GM08714 (cell line): Measurements from ENCODE around the gene LYRM1.
"Not testable (repeated sequence)": the region's sequence is repeated elsewhere in the genome, so short reads cannot be mapped to it uniquely, and the experiment has no call there.

Source experiments
- H3K4me3 ChIP-seq: fragments of 200-500 bp; sonication (Bioruptor generic); 2 replicates; pipeline ENCODE4 v1.5.1; 2014; ENCODE audit warnings: mild to moderate bottlenecking, low read length, inconsistent platforms
- ZNF274 ChIP-seq: IDR thresholded peaks from 2 replicates; pipeline ENCODE4 v1.6.1; 2012; ENCODE audit warnings: mild to moderate bottlenecking, low read depth, low read length

The LYRM1 gene

GRCh38 chr16:20928774-20929411 lies 28.3 kb downstream of the LYRM1 start:
- no peak for TF ChIP-seq ZNF274
- no peak overlapping the region for H3K4me3 ChIP-seq

GRCh38 chr16:20929676-20930364 lies 29.2 kb downstream of the LYRM1 start:
- not testable (repeated sequence) for H3K4me3 ChIP-seq

- no peak overlapping the region for H3K4me3 ChIP-seq
- TF ChIP-seq ZNF274 = no peak
These were observed 29.8 kb downstream of the LYRM1 start for GRCh38 chr16:20930365-20930690.

- no peak overlapping the region for H3K4me3 ChIP-seq
- no peak for TF ChIP-seq ZNF274
These were observed 30.6 kb downstream of the LYRM1 start for GRCh38 chr16:20931066-20931600.

GRCh38 chr16:20933589-20933988 lies 33.0 kb downstream of the LYRM1 start:
- no peak for TF ChIP-seq ZNF274
- H3K4me3 ChIP-seq = no peak overlapping the region

- TF ChIP-seq ZNF274 = no peak
- H3K4me3 ChIP-seq = no peak overlapping the region
These were observed 37.2 kb downstream of the LYRM1 start for GRCh38 chr16:20937736-20938135.

GRCh38 chr16:20938426-20938825 lies 37.9 kb downstream of the LYRM1 start:
- H3K4me3 ChIP-seq = no peak overlapping the region
- no peak for TF ChIP-seq ZNF274

- no peak overlapping the region for H3K4me3 ChIP-seq
- TF ChIP-seq ZNF274 = no peak
These were observed 39.0 kb downstream of the LYRM1 start for GRCh38 chr16:20939611-20940010.

- H3K4me3 ChIP-seq = no peak overlapping the region
- TF ChIP-seq ZNF274 = no peak
These were observed 40.5 kb downstream of the LYRM1 start for GRCh38 chr16:20940871-20941635.

GRCh38 chr16:20941636-20941926 lies 41.0 kb downstream of the LYRM1 start:
- no peak for TF ChIP-seq ZNF274

GRCh38 chr16:20942256-20942655 lies 41.7 kb downstream of the LYRM1 start:
- no peak for TF ChIP-seq ZNF274
- no peak overlapping the region for H3K4me3 ChIP-seq

More at GRCh38 chr16:20941636-20941926, 41.0 kb downstream of the LYRM1 start:
- no peak overlapping the region for H3K4me3 ChIP-seq

- TF ChIP-seq ZNF274 = no peak
- H3K4me3 ChIP-seq = no peak overlapping the region
These were observed 44.4 kb downstream of the LYRM1 start for GRCh38 chr16:20944861-20945574.

- not testable (repeated sequence) for H3K4me3 ChIP-seq
These were observed 45.0 kb downstream of the LYRM1 start for GRCh38 chr16:20945575-20945875.

GRCh38 chr16:20946015-20946629 lies 45.6 kb downstream of the LYRM1 start:
- no peak for TF ChIP-seq ZNF274
- no peak overlapping the region for H3K4me3 ChIP-seq
